ENCODE results near the gene RPL10. TPM values are rescaled to one million over a fixed set of nuclear protein-coding genes. Genes with fewer than 3 reads are reported as not detected.
"Not testable (repeated sequence)": the region's sequence is repeated elsewhere in the genome, so short reads cannot be mapped to it uniquely, and the experiment has no call there.

RPL10 gene
- total RNA-seq, 4 donors from 2014 or later = 2,607 to 8,937 (median 4,770) TPM

DNA sequence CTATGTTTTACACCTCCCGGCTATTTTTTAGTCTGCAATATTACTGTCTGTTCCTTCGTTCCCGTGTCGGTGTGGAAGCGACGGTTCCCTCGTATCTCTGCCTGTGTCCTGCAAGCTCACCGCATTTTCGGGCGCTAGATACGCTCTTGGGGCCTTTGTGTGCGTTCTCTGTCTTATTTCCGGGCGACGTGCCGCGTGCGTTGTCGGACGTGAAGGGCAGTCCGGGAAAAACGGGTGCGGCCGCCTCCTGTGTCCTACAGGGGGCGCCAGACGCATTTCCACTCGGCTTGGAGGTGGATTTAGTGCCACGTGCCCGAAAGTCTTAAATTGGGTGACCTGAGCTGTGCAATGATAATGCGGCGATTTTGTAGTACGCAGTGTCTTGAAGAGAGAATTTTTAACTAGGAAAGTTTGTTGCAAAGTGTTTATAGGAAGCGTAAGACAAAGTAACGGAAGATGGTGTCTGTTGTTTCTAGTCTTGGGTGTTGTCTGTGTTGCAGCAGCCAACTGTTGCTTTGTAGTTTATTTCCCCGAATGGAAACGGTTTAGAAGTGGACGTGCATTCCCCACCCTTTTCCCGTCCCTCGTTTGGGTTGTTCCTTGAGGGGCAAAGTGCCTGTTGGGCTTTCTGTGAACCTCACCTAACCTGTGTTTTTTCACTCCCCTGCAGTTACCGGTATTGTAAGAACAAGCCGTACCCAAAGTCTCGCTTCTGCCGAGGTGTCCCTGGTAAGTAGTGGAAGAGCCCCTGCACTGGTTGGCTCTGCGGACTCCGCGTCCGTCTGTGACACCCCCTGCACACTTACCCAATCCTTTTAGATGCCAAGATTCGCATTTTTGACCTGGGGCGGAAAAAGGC lies 720 bp downstream of the RPL10 start:
- H3K9me3 ChIP-seq = no peaks in the 10 kb centered on the region
- peak overlapping the region; percentile 95 to 99 (median 97) for H3K27ac ChIP-seq
- H3K4me3 ChIP-seq = peak overlapping the region; percentile 67 to 76 (median 72)
- WGBS, 2 donors = 3 to 24% methylated on average over 7 to 36 of the region's 49 CpGs
- H3K27me3 ChIP-seq = no peaks in the 10 kb centered on the region
- DNase-seq = peak; percentile 30
- no peak for TF ChIP-seq POLR2A (IDR thresholded peaks at IDR 0.05)
- TF ChIP-seq, protein P1, sequence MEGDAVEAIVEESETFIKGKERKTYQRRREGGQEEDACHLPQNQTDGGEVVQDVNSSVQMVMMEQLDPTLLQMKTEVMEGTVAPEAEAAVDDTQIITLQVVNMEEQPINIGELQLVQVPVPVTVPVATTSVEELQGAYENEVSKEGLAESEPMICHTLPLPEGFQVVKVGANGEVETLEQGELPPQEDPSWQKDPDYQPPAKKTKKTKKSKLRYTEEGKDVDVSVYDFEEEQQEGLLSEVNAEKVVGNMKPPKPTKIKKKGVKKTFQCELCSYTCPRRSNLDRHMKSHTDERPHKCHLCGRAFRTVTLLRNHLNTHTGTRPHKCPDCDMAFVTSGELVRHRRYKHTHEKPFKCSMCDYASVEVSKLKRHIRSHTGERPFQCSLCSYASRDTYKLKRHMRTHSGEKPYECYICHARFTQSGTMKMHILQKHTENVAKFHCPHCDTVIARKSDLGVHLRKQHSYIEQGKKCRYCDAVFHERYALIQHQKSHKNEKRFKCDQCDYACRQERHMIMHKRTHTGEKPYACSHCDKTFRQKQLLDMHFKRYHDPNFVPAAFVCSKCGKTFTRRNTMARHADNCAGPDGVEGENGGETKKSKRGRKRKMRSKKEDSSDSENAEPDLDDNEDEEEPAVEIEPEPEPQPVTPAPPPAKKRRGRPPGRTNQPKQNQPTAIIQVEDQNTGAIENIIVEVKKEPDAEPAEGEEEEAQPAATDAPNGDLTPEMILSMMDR (IDR thresholded peaks at IDR 0.05) = peak; percentile 67 to 90 (median 86)
- peaks cover 10 to 25% (median 14%) of the 10 kb centered on the region in 3 donors for H3K36me3 ChIP-seq
- peaks cover 10 to 57% (median 15%) of the 10 kb centered on the region in 3 donors for H3K4me1 ChIP-seq
- intact Hi-C loops (cut with DNase I) = no loop called here

DNA sequence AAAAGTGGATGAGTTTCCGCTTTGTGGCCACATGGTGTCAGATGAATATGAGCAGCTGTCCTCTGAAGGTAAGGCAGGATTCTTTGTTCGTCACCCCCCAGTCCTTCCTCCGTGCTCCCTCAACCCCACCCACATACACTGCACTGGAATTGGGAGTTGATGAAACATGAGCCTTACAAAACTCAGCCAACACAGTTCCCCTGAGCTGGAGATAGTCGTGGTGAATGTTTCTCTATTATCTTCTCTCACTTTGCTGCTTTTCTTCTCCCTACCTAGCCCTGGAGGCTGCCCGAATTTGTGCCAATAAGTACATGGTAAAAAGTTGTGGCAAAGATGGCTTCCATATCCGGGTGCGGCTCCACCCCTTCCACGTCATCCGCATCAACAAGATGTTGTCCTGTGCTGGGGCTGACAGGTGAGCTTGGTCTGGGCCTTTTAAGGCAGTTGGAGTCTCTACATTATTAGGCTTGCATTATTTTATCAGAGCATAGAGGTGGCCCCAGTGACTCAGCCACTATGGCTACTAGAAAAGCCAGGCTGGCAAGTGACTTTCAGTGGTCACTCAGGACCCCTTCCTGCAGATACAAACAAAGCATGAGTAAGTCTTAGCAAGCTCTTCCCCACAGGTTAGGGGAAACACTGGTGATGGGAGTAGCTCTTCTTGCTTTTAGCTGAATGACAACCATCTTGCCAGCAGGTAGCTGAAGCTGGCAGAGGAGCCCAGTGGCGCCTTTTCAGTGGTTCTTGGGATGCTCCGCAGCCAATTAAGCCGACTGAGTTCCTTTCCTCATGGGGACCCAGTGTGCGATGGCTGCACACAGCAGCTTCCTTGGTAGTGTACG lies 1.6 kb downstream of the RPL10 start:
- peaks cover 10 to 57% (median 15%) of the 10 kb centered on the region in 3 donors for H3K4me1 ChIP-seq
- intact Hi-C loops (cut with DNase I) = loop anchor here (5.0 kb wide), 1 partner anchor 133 kb away; no protein-coding TSS in a partner anchor
- H3K36me3 ChIP-seq = peaks cover 10 to 25% (median 14%) of the 10 kb centered on the region in 3 donors
- peak overlapping the region; percentile 67 to 76 (median 72) for H3K4me3 ChIP-seq
- DNase-seq = no peak
- TF ChIP-seq, protein P1 (IDR thresholded peaks at IDR 0.05) = no peak
- TF ChIP-seq POLR2A (IDR thresholded peaks at IDR 0.05) = no peak
- 0 to 57% methylated on average over 2 to 12 of the region's 14 CpGs for WGBS, 2 donors
- no peaks in the 10 kb centered on the region for H3K9me3 ChIP-seq
- peak overlapping the region; percentile 95 to 99 (median 97) for H3K27ac ChIP-seq
- no peaks in the 10 kb centered on the region for H3K27me3 ChIP-seq

DNA sequence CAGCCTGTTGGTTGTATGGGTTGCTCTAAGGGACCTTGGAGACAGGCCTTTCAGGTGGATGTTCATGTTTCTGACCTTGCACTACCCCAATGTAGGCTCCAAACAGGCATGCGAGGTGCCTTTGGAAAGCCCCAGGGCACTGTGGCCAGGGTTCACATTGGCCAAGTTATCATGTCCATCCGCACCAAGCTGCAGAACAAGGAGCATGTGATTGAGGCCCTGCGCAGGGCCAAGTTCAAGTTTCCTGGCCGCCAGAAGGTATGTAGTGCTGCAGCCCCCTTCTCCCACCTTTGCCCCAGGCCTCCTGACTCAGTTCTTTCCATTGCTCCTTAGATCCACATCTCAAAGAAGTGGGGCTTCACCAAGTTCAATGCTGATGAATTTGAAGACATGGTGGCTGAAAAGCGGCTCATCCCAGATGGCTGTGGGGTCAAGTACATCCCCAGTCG lies 2.2 kb downstream of the RPL10 start:
- not testable (repeated sequence) for DNase-seq, H3K27me3 ChIP-seq, H3K9me3 ChIP-seq
- intact Hi-C loops (cut with DNase I) = loop anchor here (5.0 kb wide), 1 partner anchor 132 kb away; no protein-coding TSS in a partner anchor
- peak overlapping the region in 2 of 4 donors; percentile 72 to 76 for H3K4me3 ChIP-seq
- H3K4me1 ChIP-seq = peaks cover 10 to 57% (median 15%) of the 10 kb centered on the region in 3 donors
- 27 to 42% methylated on average over 2 of the region's 6 CpGs for WGBS, 2 donors
- peaks cover 10 to 25% (median 14%) of the 10 kb centered on the region in 3 donors for H3K36me3 ChIP-seq
- H3K27ac ChIP-seq = peak overlapping the region; percentile 95 to 99 (median 97)

DNA sequence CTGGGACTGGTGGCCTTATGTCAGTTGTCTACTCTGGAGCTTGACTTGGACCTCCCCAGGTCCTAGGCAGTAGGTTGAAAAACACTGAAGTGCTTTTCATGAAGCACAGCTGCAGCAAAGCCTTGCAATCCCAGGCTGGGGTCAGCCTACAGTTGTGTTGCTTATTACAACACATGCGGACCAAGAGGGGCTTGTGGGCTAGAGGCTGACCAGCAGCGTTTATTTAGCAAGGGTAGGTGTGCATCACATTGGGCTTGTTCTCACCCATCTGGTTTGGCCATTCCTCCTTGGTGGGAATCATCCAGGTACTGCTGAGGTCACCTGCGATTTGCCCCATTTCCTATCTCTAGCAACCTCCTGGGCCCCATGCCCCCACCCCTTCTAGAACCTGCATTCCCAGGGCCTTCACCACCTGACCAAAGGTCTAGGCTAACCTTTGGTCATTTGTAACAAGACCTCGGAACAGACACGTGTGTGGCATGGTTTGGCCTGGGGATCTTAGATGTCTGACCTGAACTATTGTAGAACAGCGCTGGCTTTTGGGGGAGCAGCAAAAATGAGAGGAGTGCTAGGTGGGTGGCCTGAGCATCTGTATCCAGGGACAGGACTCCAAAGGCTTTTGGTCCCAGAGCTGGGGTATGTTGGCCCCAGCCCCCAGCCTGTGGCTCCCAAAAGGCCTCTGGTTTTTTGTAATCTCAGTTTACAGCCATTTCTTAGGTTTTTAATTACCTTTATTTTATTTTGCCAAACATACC lies 3.0 kb downstream of the RPL10 start:
- Histone ChIP-seq H3K4me3 (no peak overlapping the region), H3K27ac (peak overlapping the region in 2 of 4 donors; percentile 50 to 66), H3K27me3 (no peaks in the 10 kb centered on the region), H3K36me3 (peaks cover 10 to 25% (median 14%) of the 10 kb centered on the region in 3 donors), H3K9me3 (no peaks in the 10 kb centered on the region), H3K4me1 (peaks cover 10 to 55% (median 15%) of the 10 kb centered on the region in 3 donors)
- WGBS, 2 donors = 52% methylated on average over 5 of the region's 6 CpGs; no CpG with 5 or more reads in 1 of the 2 donors
- TF ChIP-seq POLR2A (IDR thresholded peaks at IDR 0.05) = no peak
- intact Hi-C loops (cut with DNase I) = loop anchor here (5.0 kb wide), 1 partner anchor 131 kb away; no protein-coding TSS in a partner anchor
- DNase-seq = no peak

DNA sequence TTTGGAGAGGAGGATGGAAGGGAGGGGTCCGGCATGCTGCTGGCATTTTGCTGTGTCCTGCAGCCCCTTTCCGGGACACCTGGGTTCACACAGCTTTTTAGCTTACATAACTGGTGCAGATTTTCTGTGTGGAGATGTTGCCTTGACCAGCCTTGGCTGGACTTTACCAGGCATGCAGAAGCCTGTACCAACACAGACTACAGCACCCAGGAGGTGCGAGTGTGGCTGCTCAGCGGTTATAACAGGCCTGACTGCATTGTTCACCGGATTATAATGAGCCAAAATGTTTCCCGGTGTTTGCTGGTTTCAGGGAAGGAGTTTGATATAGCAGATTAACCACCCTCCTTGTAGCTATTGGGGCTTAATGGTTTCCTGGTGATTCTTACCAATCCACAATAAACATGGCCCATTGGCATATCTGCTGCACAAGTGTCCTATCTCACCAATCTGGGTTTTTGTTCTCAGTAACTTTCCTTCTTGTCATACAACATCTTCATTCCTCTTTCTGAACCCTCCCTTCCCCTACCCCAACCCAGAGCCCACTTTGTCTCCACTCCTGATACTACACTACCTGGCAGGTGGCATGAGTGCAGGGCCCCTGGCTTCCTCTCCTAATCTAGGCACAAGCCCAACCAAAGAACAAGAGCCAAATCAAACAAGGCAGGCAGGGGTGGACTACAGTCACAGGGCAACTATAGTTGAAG lies 3.9 kb downstream of the RPL10 start:
- peaks cover 10 to 47% (median 15%) of the 10 kb centered on the region in 3 donors for H3K4me1 ChIP-seq
- 35 to 41% methylated on average over 4 to 5 of the region's 6 CpGs for WGBS, 2 donors
- H3K27me3 ChIP-seq = no peaks in the 10 kb centered on the region
- DNase-seq = no peak
- TF ChIP-seq POLR2A (IDR thresholded peaks at IDR 0.05) = no peak
- TF ChIP-seq, protein P1 (IDR thresholded peaks at IDR 0.05) = no peak
- H3K4me3 ChIP-seq = no peak overlapping the region
- intact Hi-C loops (cut with DNase I) = loop anchor here (5.0 kb wide), 1 partner anchor 130 kb away; no protein-coding TSS in a partner anchor
- H3K9me3 ChIP-seq = no peaks in the 10 kb centered on the region
- peaks cover 10 to 25% (median 14%) of the 10 kb centered on the region in 3 donors for H3K36me3 ChIP-seq
- H3K27ac ChIP-seq = peak overlapping the region; percentile 55 to 69 (median 62)
